Measurements from ENCODE around the gene PAX2.

- TF ChIP-seq CTCF (IDR thresholded peaks at IDR 0.05) (no peak), ZFX (IDR thresholded peaks at IDR 0.05; ENCODE audit: borderline replicate concordance) (no peak)
Measured at GRCh38 chr10:100866010-100866409, 120.6 kb downstream of the PAX2 start.
